ENCODE results near the gene TTBK2. TPM values are rescaled to one million over a fixed set of nuclear protein-coding genes. Genes with fewer than 3 reads are reported as not detected.

Gene TTBK2
- total RNA-seq, 1 donor from 2014 or later: 15.7 TPM

DNA sequence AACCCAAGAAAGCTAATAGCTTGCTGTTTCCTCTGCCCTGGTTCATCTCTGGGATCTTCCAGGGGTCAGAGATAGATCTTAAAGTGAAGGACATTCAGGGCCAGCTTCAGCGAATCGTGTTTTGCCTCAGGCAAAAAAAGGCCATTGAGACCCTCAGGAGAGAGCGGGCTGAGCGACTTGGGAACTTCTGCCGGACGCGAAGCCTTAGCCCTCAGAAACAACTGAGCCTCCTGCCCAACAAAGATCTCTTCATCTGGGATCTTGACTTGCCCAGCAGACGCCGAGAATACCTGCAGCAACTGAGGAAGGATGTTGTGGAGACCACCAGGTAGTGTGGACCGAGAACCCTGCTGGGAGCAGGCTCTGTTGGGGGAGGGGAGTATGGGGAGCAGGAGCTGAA is 226.2 kb downstream of the TTBK2 start:
- DNase-seq (ENCODE audit: low spot score): no peak

GRCh38 chr15:42693942-42694341 is 226.6 kb downstream of the TTBK2 start:
- no peak for DNase-seq (ENCODE audit: low spot score)

DNA sequence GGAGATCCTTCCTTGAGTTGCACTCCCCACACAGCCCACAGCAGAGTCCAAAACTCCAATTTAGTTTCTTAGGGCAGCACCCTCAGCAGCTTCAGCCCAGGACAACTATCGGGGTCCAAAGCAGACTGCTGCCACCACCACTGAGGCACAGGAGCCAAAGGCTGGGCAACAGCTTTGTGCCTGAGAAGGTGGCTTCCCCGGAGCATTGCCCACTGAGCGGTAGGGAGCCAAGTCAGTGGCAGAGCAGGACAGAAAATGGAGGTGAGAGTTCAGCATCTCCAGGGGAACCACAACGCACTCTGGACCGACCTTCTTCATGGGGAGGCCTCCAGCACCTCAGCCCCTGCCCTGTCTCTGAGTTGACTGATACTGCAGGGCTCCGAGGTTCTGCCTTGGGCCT is 227.1 kb downstream of the TTBK2 start:
- DNase-seq (ENCODE audit: low spot score): no peak

DNA sequence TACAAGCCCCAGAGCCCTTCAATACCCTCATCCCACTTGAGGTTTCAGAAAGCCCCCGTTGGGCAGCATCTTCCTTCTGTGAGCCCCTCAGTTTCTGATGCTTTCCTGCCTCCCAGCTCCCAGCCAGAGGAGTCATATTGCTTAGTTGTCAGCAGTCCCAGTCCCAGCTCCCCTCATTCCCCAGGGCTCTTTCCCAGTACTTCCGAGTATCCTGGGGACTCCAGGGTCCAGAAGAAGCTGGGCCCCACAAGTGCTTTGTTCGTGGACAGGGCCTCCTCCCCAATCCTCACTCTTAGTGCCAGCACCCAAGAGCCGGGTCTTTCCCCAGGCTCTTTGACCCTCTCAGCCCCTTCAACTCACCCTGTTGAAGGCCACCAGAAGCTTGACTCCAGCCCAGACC is 227.6 kb downstream of the TTBK2 start:
- no peak for DNase-seq (ENCODE audit: low spot score)

- DNase-seq (ENCODE audit: low spot score): no peak
These were observed 228.0 kb downstream of the TTBK2 start for GRCh38 chr15:42692536-42692935.

GRCh38 chr15:42691770-42692169 is 228.8 kb downstream of the TTBK2 start:
- no peak for DNase-seq (ENCODE audit: low spot score)

- no peak for DNase-seq (ENCODE audit: low spot score)
These were observed 229.3 kb downstream of the TTBK2 start for GRCh38 chr15:42691308-42691707.

Other genes with a start within 250 kb of the TTBK2 start
- 9.1 TPM for gene CDAN1, start 183.7 kb downstream of the TTBK2 start, total RNA-seq
- gene UBR1, start 185.3 kb upstream of the TTBK2 start, total RNA-seq: 40.2 TPM
- 25.2 TPM for gene TMEM62, start 212.8 kb upstream of the TTBK2 start, total RNA-seq